GM04503 (cell line): ENCODE measurements around the gene MARK2.
"Not testable (repeated sequence)": the region's sequence is repeated elsewhere in the genome, so short reads cannot be mapped to it uniquely, and the experiment has no call there.

Experiments used
- DNase-seq: peaks from one replicate; pipeline ENCODE4 v3.0.0-alpha.2; 2012; ENCODE audit warnings: low read depth

The MARK2 gene

GRCh38 chr11:63854696-63855095 is 15.8 kb downstream of the MARK2 start:
- no peak for DNase-seq

DNA sequence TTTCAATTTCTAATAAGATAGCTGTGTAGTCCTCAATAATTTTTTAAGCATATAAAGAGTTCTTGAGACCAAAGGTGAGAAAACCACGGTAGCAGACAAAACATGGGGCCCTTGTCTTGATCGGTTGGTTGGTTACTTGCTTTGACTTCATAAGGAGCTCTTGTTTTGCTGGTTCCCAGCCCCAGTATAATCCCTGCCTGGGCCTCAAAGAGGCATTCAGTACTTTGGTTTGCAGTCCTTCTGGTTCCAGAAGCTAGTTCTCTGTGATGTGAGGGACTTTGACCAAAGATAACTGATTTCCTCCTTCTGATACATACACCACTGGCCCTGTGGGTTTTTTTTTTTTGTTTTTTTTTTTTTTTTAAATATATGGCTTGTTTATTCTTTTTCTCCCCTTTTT is 17.1 kb downstream of the MARK2 start:
- DNase-seq, result no peak

DNA sequence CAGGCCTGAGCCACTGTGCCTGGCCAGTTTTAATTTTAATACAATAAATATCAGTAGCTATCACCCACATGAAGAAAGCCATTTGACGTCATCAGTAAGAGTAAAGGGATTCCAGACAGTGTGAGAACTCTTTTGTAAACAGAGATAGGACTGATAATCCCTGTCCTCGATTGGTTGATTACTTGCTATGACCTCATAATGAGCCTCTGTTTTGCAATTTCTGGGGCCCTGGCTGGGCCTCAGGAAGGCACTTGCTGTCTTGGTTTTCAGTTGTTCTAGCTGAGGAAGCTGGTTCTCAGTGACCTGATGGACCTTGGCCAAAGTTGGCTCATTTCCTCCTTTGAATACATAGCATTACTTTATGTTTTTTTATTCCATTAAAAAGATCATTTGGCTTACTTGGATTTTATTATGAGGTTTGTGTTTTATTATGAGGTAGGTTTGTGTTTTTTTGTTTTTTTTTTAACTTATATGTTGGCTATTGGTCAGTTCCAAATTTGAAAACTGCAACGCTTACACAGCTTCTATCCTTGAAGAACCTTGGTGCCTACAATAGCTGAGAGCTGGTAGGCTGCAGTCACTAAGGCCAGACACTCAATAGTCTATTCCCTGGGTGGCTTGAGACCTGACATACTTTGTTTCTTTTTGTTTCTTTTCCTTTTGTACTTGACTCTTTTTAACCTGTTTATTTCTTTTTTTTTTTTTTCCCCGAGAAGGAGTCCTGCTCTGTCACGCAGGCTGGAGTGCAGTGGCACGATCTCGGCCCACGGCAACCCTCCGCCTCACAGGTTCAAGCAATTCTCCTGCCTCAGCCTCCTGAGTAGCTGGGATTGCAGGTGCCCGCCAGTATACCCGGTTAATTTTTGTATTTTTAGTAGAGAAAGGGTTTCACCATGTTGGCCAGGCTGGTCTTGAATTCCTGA is 20.0 kb downstream of the MARK2 start:
- DNase-seq, result no peak

DNA sequence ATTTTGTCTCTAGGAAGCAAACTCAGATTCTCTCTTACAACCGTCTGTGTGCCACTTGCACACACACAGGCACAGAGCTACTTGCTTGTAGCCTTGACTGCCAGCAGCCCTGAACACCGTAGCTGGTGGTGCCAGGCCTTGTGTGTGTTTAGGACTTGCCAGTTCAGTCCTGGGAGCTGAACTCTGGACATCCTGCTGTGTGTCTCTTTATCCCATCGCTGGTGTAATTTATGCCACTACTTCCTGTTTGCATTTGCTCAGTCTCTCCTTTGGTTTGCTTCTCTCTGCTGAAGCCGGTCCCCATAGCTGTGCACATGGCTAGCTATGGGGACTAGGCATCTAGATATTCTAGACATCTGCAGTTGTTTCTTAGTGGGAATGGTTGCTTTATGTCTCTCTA is 24.0 kb downstream of the MARK2 start:
- no peak for DNase-seq

GRCh38 chr11:63863620-63864019 is 24.7 kb downstream of the MARK2 start:
- not testable (repeated sequence) for DNase-seq

DNA sequence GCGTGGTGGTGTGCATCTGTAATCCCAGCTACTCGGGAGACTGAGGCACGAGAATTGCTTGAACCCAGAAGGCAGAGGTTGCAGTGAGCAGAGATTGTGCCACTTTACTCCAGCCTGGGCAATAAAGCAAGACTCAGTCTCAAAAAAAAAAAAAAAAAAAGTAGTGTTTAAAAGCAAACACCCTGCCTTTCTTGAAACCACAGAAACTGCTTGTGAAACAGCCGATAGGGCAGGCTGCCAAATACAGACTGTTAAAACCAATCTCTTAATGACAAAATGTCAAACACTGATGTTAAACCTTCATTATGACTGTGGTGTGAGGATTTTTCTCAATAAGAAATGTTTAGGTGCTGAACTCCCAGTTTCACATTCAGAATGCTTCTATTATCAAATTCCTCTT is 27.3 kb downstream of the MARK2 start:
- DNase-seq, result no peak

GRCh38 chr11:63867511-63867910 is 28.6 kb downstream of the MARK2 start:
- no peak for DNase-seq

GRCh38 chr11:63868399-63869064 is 29.6 kb downstream of the MARK2 start:
- DNase-seq, result no peak

- no peak for DNase-seq
Measured at GRCh38 chr11:63869171-63869591, 30.3 kb downstream of the MARK2 start.

DNA sequence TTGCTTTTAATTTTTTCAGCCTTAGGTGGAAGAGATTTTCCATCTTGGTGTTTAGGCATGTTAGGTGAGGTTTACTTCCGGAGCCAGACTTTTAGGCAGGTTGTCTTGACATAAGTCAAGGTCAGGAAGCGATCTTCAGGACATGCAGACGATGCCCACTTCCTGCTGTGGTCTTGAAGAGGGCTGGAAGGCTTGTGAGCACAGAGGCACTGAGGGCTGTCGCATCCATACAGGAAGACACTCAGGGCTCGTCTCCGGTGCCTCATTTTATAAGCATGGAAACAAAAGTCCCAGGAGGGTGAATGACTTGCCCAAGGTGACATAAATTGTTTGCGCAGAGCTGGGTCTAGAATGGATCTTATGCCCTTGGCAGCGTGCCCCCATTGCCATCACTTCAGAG is 30.8 kb downstream of the MARK2 start:
- DNase-seq, result no peak

GRCh38 chr11:63870351-63871140 is 31.6 kb downstream of the MARK2 start:
- DNase-seq, result no peak

DNA sequence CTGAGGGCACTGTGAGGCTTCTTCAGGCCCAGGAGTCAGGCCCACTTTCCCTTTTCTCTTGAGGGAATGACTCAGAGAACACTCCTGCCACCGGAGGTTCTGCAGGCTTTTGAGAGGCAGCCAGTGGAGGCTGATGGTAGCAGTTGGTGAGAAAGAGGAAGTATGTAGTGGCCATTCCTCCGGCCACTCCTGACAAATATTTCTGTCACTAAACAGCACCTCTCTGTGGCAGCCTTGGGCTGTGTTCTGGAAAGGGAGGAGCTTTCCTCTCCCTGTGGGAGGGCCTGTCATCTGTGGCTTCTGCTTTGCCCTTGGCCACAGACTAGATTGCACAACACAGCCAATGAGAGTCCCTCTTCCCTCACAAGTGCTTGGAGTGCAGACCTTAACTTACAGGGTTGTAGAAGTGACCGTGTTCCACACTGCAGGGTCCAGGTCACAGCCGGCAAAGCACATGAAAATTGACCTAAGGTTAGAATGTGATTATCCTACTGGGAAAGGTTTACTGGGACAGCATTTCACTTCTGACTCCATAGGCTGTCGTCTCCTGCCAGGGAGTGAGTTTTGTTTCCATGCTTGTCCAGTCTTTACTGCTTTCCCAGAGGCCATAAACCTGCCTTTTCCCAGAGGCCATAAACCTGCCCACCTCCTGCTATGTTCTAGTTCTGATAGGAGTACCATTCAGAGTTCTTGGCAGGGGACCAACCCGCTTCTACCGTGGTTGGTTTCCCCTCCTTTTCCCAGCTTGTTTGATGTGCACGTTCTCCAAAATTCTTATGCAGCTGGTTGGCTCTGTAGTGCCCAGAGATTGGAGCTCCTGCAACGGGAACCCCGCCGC is 33.3 kb downstream of the MARK2 start:
- peak; percentile 97 for DNase-seq

- no peak for DNase-seq
Measured at GRCh38 chr11:63872800-63873197, 33.9 kb downstream of the MARK2 start.

GRCh38 chr11:63873311-63873710 is 34.4 kb downstream of the MARK2 start:
- no peak for DNase-seq

GRCh38 chr11:63874511-63874910 is 35.6 kb downstream of the MARK2 start:
- no peak for DNase-seq

GRCh38 chr11:63875506-63876065 is 36.7 kb downstream of the MARK2 start:
- DNase-seq, result no peak

GRCh38 chr11:63876616-63877015 is 37.7 kb downstream of the MARK2 start:
- DNase-seq, result no peak

- DNase-seq, result no peak
Measured at GRCh38 chr11:63877658-63878241, 38.8 kb downstream of the MARK2 start.

GRCh38 chr11:63879598-63880402 is 40.9 kb downstream of the MARK2 start:
- no peak for DNase-seq

GRCh38 chr11:63880403-63880790 is 41.5 kb downstream of the MARK2 start:
- DNase-seq, result no peak
